WTC11 (cell line): ENCODE measurements around the gene HOXA13. TPM values are rescaled to one million over a fixed set of nuclear protein-coding genes. Genes with fewer than 3 reads are reported as not detected.

Source experiments
- ATAC-seq: fragments of 200-7000 bp; cut with Tn5 transposase; 2 replicates; pipeline ENCODE4 v1.10.0; 2021; ENCODE audit warnings: mild to moderate bottlenecking, moderate library complexity
- CTCF ChIA-PET: fragments of 300-600 bp; sonication (Branson Sonifier 250); formaldehyde crosslinking; loops from one replicate; lab custom pipeline; 2021; ENCODE audit warnings: antibody characterized with exemption; lab: Charles Lee
- POLR2A ChIA-PET: fragments of 350-600 bp; sonication (Branson Sonifier 250); formaldehyde crosslinking; loops from one replicate; lab custom pipeline; 2021; ENCODE audit warnings: antibody characterized with exemption; lab: Charles Lee
- DNase-seq: peaks from one replicate; pipeline ENCODE4 v3.0.0; 2021; ENCODE audit warnings: low spot score
- H3K27ac Mint-ChIP-seq: 2 replicates; pipeline ENCODE4 v1.8.0; 2021; ENCODE audit warnings: mixed read lengths
- H3K27me3 Mint-ChIP-seq: 2 replicates; pipeline ENCODE4 v1.8.0; 2021; ENCODE audit warnings: low read depth, mild to moderate bottlenecking, moderate library complexity, mixed read lengths
- H3K36me3 Mint-ChIP-seq: 2 replicates; pipeline ENCODE4 v1.8.0; 2021; ENCODE audit warnings: mixed read lengths
- H3K4me1 Mint-ChIP-seq: 2 replicates; pipeline ENCODE4 v1.8.0; 2022; ENCODE audit warnings: mixed read lengths
- H3K4me3 Mint-ChIP-seq: 2 replicates; pipeline ENCODE4 v1.8.0; 2021; ENCODE audit warnings: mild to moderate bottlenecking, moderate library complexity, mixed read lengths
- H3K9me3 Mint-ChIP-seq: 2 replicates; pipeline ENCODE4 v1.8.0; 2021; ENCODE audit warnings: mixed read lengths
- ATF3 ChIP-seq: sonication (generic); formaldehyde crosslinking; conservative IDR thresholded peaks from 2 replicates; pipeline ENCODE4 v1.8.1; 2022; ENCODE audit warnings: mild to moderate bottlenecking, missing genetic modification reagents
- CTCF ChIP-seq: fragments of 200-600 bp; IDR thresholded peaks from 2 replicates; pipeline ENCODE4 v1.8.0; 2022; ENCODE audit warnings: antibody characterized with exemption
- E2F1 ChIP-seq: sonication (generic); formaldehyde crosslinking; IDR thresholded peaks from 2 replicates; pipeline ENCODE4 v1.8.0; 2022; ENCODE audit warnings: mild to moderate bottlenecking, missing genetic modification reagents
- EMX1 ChIP-seq: fragments of 250-450 bp; sonication (Bioruptor Pico); IDR thresholded peaks from 2 replicates; pipeline ENCODE4 v1.8.0; 2021; ENCODE audit warnings: mild to moderate bottlenecking
- GABPB1 ChIP-seq: sonication (generic); formaldehyde crosslinking; IDR thresholded peaks from 2 replicates; pipeline ENCODE4 v1.8.1; 2023; ENCODE audit warnings: mild to moderate bottlenecking, missing genetic modification reagents
- MAX ChIP-seq: sonication (generic); formaldehyde crosslinking; IDR thresholded peaks from 2 replicates; pipeline ENCODE4 v1.8.0; 2022; ENCODE audit warnings: mild to moderate bottlenecking, missing genetic modification reagents
- NR2C2 ChIP-seq: sonication (generic); formaldehyde crosslinking; IDR thresholded peaks from 2 replicates; pipeline ENCODE4 v1.8.0; 2022; ENCODE audit warnings: mild to moderate bottlenecking, missing genetic modification reagents
- PRDM15 ChIP-seq: sonication (generic); formaldehyde crosslinking; IDR thresholded peaks from 2 replicates; pipeline ENCODE4 v1.8.0; 2022; ENCODE audit warnings: missing genetic modification reagents
- PREB ChIP-seq: sonication (generic); formaldehyde crosslinking; IDR thresholded peaks from 2 replicates; pipeline ENCODE4 v1.8.1; 2022; ENCODE audit warnings: mild to moderate bottlenecking, missing genetic modification reagents, moderate library complexity, borderline replicate concordance
- SMAD4 ChIP-seq: sonication (generic); formaldehyde crosslinking; IDR thresholded peaks from 2 replicates; pipeline ENCODE4 v1.8.0; 2022; ENCODE audit warnings: mild to moderate bottlenecking, missing genetic modification reagents
- STAT6 ChIP-seq: sonication (generic); formaldehyde crosslinking; conservative IDR thresholded peaks from 2 replicates; pipeline ENCODE4 v1.8.1; 2023; ENCODE audit warnings: mild to moderate bottlenecking, low read depth, missing genetic modification reagents, moderate library complexity
- USF2 ChIP-seq: sonication (generic); formaldehyde crosslinking; IDR thresholded peaks from 2 replicates; pipeline ENCODE4 v1.8.1; 2023; ENCODE audit warnings: mild to moderate bottlenecking, missing genetic modification reagents, moderate library complexity
- ZMAT4 ChIP-seq: fragments of 250-450 bp; sonication (Bioruptor Pico); IDR thresholded peaks from 2 replicates; pipeline ENCODE4 v1.9.0; 2021; ENCODE audit warnings: mild to moderate bottlenecking
- ZNF219 ChIP-seq: sonication (generic); formaldehyde crosslinking; IDR thresholded peaks from 2 replicates; pipeline ENCODE4 v1.8.0; 2023; ENCODE audit warnings: missing genetic modification reagents, mild to moderate bottlenecking, borderline replicate concordance
- ZNF512 ChIP-seq: sonication (generic); formaldehyde crosslinking; IDR thresholded peaks from 2 replicates; pipeline ENCODE4 v1.8.1; 2022; ENCODE audit warnings: missing genetic modification reagents, borderline replicate concordance
- ZNF532 ChIP-seq: fragments of 250-450 bp; sonication (Bioruptor Pico); IDR thresholded peaks from 2 replicates; pipeline ENCODE4 v1.9.0; 2021; ENCODE audit warnings: mild to moderate bottlenecking, borderline replicate concordance
- ZNF671 ChIP-seq: fragments of 250-450 bp; sonication (Bioruptor Pico); IDR thresholded peaks from 2 replicates; pipeline ENCODE4 v1.8.0; 2021; ENCODE audit warnings: mild to moderate bottlenecking
- total RNA-seq: library from RNA; stranded (reverse); gene quantifications from 3 replicates; pipeline ENCODE4 v1.2.3, GENCODE V29; 2021

Gene HOXA13
- total RNA-seq, 1 experiment from 2014 or later = not detected

- ChIA-PET POLR2A (interaction anchor here (0.6 kb wide), 1 partner anchor 227 kb away, joined by 4 read pairs; no protein-coding TSS in a partner anchor), CTCF (interaction anchor here (0.6 to 1.7 kb wide), 4 partner anchors 12 to 465 kb away, joined by 3 to 5 read pairs (median 4); partner anchors contain the start of gene HOXA5)
- H3K4me3 Mint-ChIP-seq = peak overlapping the region; percentile 40
- H3K27me3 Mint-ChIP-seq = peaks cover 100% of the 10 kb centered on the region
- H3K27ac Mint-ChIP-seq = no peak overlapping the region
- no peak for ATAC-seq
- peaks cover 55% of the 10 kb centered on the region for H3K4me1 Mint-ChIP-seq
- H3K9me3 Mint-ChIP-seq = no peaks in the 10 kb centered on the region
- no peak for DNase-seq
- H3K36me3 Mint-ChIP-seq = 0 out of 2 replicates have a peak, but pooled peaks cover 3% of the 10 kb centered on the region
- no peak for TF ChIP-seq STAT6 (CRISPR knock-in tag)
- TF ChIP-seq ZNF671 (CRISPR knock-in tag) = no peak
- TF ChIP-seq ZNF219 (CRISPR knock-in tag) = no peak
- TF ChIP-seq SMAD4 (CRISPR knock-in tag) = no peak
- TF ChIP-seq NR2C2 = no peak
- no peak for TF ChIP-seq ZMAT4
- no peak for TF ChIP-seq CTCF
- no peak for TF ChIP-seq ATF3
- no peak for TF ChIP-seq E2F1 (CRISPR knock-in tag)
- no peak for TF ChIP-seq MAX (CRISPR knock-in tag)
- no peak for TF ChIP-seq ZNF512 (CRISPR knock-in tag)
- no peak for TF ChIP-seq ZNF532 (CRISPR knock-in tag)
- TF ChIP-seq EMX1 (CRISPR knock-in tag) = no peak
- TF ChIP-seq GABPB1 (CRISPR knock-in tag) = no peak
- TF ChIP-seq PRDM15 = no peak
- TF ChIP-seq PREB = no peak
- no peak for TF ChIP-seq USF2 (CRISPR knock-in tag)
These were observed 16.1 kb downstream of the HOXA13 start for GRCh38 chr7:27183682-27184336.
